Uterus (tissue), 2 donors: ENCODE data around the gene REEP5.

Experiments
- CTCF ChIP-seq, 4 experiments: fragments of 200-600 bp in 2 of 4; fragments of 450-650 bp in 2 of 4; sonication (generic) in 2 of 4; IDR thresholded peaks; one replicate each; pipeline ENCODE4 v1.5.1; 2016 to 2019; ENCODE audit warnings: antibody characterized with exemption in 4 of 4, mild to moderate bottlenecking in 2 of 4, moderate library complexity in 1 of 4
- POLR2A ChIP-seq, 2 donors: fragments of 450-650 bp; IDR thresholded peaks; one replicate each; pipeline ENCODE4 v1.6.1; 2016; ENCODE audit warnings: antibody characterized with exemption in 2 of 2, mild to moderate bottlenecking in 1 of 2, moderate library complexity in 1 of 2

GRCh38 chr5:112960863-112961504 is 39.0 kb upstream of the REEP5 start:
- TF ChIP-seq POLR2A (IDR thresholded peaks at IDR 0.05), result no peak
- no peak for TF ChIP-seq CTCF (IDR thresholded peaks at IDR 0.05)
